AG10803 (cell line): ENCODE results near the gene EPM2A.

Experiments used
- DNase-seq: peaks from one replicate; pipeline ENCODE4 v3.0.0; 2010; ENCODE audit warnings: low read depth
- H3K4me3 ChIP-seq: 2 replicates; pipeline ENCODE4 v1.5.1; 2011; ENCODE audit warnings: mild to moderate bottlenecking, low read length, control low read depth
- TF ChIP-seq, protein P1 (sequence below): conservative IDR thresholded peaks from 2 replicates; pipeline ENCODE4 v1.5.1; 2011; ENCODE audit warnings: mild to moderate bottlenecking, low read length, control low read depth, inconsistent platforms

The EPM2A gene

DNA sequence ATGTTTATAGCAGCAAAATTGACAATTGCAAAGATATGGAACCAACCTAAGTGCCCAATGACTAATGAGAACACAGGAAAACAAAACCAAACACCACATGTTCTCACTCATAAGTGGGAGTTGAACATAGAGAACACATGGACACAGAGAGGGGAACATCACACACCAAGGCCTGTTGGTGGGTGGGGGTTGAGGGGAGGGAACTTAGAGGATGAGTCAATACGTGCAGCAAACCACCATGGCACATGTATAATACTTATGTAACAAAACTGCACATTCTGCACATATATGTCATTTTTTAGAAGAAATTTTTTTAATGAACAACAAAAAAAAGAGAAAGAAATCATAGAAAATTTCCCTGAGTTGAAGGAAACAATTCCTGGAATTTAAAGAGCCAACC lies 3.9 kb downstream of the EPM2A start:
- peak; percentile 38 for DNase-seq
- TF ChIP-seq, protein P1, sequence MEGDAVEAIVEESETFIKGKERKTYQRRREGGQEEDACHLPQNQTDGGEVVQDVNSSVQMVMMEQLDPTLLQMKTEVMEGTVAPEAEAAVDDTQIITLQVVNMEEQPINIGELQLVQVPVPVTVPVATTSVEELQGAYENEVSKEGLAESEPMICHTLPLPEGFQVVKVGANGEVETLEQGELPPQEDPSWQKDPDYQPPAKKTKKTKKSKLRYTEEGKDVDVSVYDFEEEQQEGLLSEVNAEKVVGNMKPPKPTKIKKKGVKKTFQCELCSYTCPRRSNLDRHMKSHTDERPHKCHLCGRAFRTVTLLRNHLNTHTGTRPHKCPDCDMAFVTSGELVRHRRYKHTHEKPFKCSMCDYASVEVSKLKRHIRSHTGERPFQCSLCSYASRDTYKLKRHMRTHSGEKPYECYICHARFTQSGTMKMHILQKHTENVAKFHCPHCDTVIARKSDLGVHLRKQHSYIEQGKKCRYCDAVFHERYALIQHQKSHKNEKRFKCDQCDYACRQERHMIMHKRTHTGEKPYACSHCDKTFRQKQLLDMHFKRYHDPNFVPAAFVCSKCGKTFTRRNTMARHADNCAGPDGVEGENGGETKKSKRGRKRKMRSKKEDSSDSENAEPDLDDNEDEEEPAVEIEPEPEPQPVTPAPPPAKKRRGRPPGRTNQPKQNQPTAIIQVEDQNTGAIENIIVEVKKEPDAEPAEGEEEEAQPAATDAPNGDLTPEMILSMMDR, result no peak
- no peak overlapping the region for H3K4me3 ChIP-seq

DNA sequence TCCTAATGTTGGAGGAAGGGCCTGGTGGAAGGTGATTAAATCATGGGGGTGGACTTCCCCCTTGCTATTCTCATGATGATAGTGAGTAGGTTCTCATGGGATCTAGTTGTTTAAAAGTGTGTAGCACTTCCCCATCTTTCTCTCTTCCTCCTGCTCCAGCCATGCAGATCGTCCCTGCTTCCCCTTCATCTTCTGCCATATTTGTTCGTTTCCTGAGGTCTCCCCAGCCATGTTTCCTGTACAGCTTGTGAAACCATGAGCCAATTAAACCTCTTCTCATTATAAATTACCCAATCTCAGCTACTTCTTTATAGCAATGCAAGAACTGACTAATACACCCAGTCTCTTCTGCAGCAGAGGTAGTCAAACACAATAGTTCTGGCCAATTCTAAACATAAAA lies 5.4 kb downstream of the EPM2A start:
- TF ChIP-seq, protein P1, result no peak
- no peak for DNase-seq
- no peak overlapping the region for H3K4me3 ChIP-seq

DNA sequence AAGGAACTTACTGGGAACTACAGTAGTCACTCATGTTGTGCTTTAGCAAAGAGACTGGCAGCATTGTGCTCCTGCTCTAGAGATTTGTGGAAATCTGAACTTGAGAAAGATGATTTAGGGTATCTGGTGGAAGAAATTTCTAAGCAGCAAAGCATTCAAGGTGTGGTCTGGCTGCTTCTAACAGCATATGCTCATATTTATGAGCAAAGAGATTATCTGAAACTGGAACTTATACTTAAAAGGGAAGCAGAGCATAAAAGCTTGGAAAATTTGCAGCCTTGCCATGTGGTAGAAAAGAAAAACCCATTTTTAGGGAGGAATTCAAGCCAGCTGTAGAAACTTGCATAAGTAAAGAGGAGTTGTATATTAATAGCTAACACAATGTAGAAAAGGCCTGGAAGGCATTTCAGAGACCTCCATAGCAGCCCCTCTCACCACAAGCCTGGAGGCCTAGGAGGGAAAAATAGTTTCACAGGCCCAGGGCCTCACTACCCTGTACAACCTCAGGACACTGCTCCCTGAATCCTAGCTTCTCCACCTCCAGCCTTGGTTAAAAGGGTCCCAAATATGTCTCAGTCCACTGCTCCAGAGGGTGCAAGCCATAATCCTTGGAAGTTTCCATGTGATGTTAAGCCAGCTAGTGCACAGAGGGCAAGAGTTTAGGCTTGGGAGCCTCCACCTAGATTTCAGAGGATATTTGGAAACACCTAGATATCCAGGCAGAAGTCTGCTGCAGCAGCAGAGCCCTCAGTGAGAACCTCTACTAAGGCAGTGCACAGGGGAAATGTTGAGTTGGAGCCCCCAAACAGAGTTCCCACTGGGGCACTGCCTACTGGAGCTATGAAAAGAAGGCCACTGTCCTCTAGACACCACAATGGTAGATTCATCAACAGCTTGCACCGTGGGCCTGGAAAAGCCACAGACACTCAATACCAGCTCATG lies 6.6 kb downstream of the EPM2A start:
- TF ChIP-seq, protein P1, result no peak
- no peak overlapping the region for H3K4me3 ChIP-seq
- DNase-seq, result no peak

DNA sequence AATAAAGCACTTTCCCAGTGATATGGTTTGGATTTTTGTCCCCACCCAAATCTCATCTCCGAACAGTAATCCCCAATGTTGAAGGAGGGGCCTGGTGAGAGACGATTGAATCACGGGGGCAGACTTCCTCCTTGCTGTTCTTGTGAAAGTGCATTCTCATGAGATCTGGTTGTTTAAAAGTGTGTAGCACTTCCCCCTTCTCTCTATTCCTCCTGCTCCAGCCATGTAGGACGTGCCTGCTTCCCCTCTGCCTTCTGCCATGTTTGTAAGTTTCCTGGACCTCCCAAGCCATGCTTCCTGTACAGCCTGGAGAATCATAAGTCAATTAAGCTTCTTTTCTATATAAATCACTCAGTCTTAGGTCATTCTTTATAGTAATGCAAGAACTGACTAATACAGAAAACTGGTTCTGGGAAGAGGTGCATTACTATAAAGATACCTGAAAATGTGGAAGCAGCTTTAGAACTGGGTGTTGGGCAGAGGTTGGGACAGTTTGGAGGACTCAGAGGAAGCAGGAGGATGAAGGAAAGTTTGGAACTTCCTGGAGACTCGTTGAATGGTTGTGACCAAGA lies 7.4 kb downstream of the EPM2A start:
- TF ChIP-seq, protein P1, result no peak
- no peak for DNase-seq
- H3K4me3 ChIP-seq, result no peak overlapping the region

DNA sequence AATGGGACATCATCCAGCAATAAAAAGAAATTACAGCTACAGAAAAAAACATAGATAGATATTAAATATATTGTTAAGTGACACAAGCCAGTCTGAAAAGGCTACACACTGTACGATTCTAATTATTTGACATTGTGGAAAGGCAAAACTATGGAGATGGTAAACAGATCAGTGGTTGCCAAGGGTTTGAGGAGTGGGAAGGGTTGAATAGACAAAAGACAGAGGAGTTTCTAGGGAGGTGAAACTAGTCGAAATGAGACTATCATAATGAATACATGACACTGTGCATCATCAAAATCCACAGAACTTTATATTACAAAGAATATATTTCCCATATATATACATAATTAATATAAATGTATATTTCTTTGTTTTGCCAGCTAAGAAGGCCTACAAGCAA lies 9.8 kb downstream of the EPM2A start:
- no peak overlapping the region for H3K4me3 ChIP-seq
- no peak for DNase-seq
- TF ChIP-seq, protein P1, result no peak

DNA sequence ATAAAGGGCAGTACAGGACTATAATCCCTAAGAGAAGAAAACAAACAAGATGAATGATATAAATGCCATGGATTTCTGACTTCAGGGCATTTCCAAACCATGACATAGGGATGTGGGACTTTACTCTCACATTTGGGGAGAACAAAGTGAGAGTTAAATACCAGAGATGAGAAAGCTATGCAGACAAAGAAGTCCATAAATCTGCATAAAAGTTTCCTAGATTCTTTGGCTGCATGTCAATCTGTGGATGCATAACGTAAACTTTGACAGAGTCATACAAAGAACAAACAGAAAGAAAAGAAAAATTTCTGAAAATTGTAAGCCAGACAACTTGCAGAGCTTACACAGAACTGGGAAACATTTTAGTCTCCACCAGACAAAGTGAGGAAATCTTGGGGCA lies 11.7 kb downstream of the EPM2A start:
- TF ChIP-seq, protein P1, result no peak
- peak; percentile 17 for DNase-seq
- H3K4me3 ChIP-seq, result no peak overlapping the region

DNA sequence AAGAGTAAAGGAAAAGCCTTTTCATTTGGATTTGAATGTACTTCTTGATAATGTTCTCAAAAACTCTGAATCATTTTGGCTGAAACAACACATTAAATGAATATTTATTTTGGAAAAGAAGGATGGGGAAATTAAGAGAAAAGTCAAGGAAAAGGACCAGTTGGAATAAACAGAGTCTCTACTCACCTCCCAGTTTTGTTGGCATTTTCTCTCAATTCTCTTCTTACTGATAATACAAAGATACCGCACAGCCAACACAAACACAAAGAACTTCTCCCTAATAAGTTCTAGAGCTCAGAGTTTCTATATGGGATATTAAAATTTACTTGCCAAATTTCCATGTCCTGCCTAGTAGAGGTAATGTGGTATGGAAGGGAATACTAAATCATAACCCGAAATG lies 13.1 kb downstream of the EPM2A start:
- DNase-seq, result no peak
- TF ChIP-seq, protein P1, result no peak
- no peak overlapping the region for H3K4me3 ChIP-seq
